NCI-H146 treated with DMSO at 0.1 percent for 48 hours (cell line): Measurements from ENCODE around the gene IREB2.
"Not testable (repeated sequence)": the region's sequence is repeated elsewhere in the genome, so short reads cannot be mapped to it uniquely, and the experiment has no call there.

ENCODE experiments used
- DNase-seq: peaks from one replicate; lab custom pipeline; 2025; ENCODE audit not compliant: unreplicated experiment; lab: John Stamatoyannopoulos, UW

IREB2 gene

DNA sequence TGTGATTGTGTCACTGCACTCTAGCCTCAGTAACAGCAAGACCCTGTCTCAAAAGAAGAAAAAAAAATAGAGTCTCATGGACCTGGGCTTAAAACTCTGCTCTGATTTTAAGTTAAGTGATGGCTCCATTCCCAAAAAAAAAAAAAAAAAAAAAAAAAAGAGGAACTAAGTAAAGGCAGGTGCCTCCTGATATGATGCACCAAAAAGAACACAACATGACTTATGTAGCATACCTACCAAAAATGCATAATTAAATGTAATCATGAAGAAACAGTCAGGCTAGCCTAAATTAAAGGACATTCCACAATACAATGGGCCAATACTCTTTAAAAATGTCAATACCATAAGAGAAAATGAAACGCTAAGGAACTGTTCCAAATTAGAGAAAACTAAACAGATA is 5.4 kb upstream of the IREB2 start:
- DNase-seq, result no peak

DNA sequence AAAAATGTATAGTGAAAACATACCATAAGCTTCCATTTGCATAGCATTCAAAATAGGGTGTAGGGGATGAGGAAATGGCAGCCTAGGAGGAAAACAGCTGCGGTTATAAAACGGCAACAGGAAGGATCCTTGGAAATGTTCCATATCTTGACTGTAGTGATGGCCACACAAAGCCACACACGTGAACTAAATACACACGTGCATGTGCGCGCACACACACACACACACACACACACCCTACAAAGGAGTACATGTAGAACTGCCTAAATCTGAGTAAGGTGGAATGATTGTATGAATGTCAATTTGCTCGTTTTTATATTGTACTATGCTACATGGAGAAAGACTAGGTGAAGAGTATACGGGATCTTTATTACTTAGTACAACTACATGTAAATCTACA is 3.9 kb upstream of the IREB2 start:
- no peak for DNase-seq

DNA sequence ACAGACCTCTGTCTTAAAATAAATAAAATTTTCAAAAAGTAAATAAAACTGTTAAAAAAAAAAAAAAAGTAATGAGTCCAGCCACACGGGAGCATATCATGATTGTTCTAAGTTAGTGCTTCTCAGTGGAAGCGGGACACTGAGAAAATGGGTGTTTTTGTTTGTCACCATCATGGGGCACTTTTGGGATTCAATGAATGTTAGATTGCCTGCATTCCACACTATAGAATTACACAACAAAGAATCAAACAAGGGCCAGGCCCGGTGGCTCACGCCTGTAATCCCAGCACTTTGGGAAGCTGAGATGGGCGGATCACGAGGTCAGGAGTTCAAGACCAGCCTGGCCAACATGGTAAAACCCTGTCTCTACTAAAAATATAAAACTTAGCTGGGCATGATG is 3.3 kb upstream of the IREB2 start:
- not testable (repeated sequence) for DNase-seq

DNA sequence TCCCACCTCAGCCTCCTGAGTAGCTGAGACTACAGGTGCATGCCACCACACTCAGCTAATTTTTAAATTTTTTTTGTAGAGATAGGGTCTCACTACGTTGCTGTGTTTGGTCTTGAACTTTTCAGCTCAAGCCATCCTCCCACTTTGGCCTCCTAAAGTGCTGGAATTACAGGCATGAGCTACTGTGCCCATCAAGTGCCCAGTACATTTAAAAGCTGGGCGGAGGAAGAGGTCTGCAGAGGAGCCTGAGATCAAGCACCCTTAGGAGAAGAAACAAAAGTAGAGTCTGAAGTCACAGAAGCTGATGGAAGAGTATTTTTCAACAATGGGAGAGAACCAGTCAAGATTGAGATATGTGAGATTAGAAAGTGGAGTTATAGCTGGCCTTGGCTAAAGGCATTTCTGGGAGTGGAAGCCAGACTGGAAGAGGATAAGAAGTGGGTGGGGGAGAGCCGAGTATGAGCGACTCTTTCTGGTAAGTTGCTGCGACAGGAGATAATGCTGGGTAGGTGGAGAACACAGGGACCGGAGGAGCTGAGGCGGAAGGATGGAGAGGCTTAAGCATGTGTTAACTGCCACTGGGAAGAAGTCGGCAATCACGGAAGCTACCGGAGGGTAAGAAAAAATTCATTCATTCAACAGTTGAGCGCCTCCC is 782 bp upstream of the IREB2 start:
- DNase-seq, result no peak

DNA sequence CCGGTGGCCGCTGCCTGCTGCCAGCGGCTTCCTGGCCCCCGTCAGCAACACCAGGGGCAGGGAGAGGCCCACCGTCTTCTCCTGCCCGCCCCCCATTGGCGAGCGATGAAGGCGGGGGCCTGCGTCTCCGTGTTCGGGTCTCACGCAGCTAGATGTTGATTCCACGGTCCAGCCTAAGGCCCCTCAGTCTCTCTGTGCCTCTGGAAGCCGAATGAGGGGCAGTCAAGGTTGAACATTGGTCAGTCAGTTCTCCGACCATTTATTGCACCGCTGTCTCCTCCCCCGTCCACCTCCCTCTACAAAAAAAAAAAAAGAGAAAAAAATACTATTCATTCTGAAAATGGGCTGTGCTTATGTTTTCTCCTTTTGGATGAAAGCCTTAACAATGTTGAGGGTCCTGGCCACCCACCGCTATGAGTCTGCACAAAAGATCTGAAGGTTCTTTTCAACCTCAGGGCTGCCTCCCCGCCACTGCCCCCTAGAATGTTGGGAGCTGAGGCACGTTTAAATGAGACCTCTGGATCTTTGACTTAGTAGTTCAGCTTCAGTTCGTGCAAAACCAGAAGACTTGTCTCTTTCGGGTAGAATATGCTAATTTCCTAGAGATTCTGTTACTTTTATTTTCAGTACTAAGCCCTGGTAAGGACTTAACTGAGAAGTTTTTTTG is 736 bp downstream of the IREB2 start:
- DNase-seq, result no peak

DNA sequence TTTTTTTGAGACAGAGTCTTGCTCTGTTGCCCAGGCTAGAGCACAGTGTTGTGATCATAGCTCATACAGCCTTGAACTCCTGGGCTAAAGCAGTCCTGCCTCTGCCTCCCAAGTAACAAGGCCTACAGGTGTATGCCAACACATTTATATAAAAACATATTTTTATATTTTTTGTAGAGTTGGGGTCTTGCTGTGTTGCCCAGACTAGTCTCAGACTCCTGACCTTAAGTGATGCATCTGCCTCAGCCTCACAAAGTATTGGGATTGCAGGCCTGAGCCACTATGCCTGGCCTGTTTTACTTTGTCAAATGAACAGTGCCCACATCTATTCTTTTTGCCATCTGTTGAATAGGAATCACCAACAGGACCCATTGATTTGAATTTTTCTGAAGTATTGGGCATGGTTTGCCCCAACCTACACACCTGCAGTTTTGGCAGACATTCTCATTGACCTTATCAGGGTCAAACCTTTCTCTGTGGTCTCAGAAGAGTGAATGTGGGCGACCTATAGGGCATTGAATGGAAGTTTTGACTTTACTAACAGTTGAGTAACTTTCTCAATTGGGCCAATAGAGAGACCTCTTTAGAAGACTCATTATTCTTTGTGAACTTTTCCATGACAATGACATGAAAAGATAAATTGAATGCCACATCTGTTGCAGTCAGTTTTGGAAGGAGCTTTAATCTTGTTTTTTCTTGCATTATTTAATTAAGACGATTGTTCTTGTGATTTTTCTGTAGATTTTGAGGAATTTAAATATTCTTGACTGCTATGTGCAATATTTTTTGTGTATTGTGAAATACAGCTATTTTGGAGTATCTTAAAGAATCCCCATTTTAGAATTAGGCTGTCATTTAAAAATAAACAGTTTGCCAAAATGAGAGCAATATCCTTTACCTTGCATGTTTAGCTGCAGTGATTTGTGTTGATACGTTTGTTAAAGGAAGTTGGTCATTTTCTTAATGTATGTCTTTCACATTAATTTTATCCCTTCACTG is 2.7 kb downstream of the IREB2 start:
- DNase-seq, result no peak

DNA sequence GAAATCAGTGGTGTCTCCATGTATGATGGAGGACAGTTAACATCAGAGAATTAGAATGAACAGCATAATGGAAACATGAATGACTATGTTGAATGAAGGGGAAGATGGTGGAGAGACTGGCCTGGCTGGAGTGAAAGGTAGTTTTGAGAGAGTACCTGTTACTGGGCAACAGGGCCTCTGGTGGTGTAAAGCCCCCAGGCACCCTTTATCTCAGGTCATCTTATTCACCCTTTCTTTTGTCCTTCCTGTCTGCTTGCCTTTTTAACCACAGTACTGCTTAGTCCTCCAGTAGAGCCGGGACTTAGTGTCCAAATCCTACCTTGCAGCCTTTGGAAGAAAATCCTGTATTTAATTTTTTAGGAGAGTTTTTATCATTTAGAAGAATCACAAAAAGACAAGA is 6.2 kb downstream of the IREB2 start:
- no peak for DNase-seq

DNA sequence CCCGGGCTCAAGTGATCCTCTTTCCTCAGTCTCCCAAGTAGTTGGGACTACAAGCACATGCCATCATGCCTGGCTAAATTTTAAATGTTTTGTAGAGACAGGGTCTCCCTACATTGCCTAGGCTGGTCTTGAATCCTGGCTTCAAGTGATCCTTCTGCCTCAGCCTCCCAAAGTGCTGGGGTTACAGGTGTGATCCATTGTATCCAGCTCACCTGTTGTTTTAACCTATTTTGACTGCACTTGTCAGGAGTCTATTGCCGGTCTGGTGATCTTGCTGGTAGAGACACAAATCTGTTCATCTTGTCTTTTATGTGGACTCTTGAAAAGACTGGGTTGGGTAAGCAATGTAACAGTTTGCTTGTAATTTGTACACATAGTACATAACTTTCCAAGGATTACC is 7.9 kb downstream of the IREB2 start:
- DNase-seq, result no peak

DNA sequence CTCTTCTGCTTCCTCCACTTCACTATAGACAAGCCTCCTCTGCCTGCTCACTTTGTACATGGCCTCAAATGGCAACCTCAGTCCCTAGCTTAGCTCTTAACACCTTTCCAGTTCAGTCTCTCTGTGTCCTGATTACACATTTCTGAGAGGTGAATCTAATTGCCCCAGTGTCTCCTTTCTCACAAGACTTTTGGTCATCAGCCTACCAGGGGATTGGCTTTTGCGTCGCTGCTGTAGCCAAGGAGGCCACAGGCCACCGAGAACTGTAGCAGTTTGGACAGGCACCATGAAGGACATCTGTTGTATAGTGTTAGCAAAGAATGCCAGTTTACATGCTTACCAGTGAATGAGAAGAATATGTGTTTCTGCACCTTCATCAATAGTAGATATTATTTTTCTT is 8.5 kb downstream of the IREB2 start:
- no peak for DNase-seq

DNA sequence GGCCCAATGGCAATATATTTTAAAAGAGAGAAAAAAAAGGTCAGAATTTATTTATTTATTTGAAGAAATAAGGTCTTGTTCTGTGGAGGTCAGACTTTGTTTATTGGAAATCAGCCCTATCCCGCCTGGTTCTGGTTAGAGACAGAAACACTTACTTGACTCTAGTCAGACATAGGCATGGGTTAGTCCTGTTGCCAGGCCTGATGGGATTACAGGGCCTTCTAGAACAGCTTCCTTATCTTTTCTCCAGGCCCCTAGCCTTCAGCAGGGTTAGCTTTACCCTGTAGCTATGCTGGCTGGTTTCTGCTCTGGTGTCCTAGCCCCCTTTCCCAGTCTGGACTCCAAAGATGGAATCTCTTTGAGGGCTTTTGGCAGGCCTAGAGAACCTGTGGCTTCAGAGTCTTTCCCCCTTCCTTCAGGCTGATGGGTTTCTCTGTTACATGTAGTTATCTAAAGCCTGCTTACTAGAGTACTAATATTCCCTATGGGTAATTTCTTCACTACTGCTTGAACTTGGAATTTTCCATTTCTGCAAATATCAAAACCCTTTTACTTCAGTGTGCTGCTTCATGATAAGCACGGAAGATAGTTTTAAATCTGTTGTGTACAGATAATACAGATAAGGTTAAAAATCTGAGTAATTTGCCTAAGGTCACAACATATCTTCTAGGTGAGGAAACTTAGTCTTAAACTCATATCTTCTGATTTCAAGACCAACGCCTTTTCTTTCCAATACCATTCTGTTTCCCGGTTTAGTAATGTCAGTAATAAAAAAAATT is 10.6 kb downstream of the IREB2 start:
- DNase-seq, result no peak

DNA sequence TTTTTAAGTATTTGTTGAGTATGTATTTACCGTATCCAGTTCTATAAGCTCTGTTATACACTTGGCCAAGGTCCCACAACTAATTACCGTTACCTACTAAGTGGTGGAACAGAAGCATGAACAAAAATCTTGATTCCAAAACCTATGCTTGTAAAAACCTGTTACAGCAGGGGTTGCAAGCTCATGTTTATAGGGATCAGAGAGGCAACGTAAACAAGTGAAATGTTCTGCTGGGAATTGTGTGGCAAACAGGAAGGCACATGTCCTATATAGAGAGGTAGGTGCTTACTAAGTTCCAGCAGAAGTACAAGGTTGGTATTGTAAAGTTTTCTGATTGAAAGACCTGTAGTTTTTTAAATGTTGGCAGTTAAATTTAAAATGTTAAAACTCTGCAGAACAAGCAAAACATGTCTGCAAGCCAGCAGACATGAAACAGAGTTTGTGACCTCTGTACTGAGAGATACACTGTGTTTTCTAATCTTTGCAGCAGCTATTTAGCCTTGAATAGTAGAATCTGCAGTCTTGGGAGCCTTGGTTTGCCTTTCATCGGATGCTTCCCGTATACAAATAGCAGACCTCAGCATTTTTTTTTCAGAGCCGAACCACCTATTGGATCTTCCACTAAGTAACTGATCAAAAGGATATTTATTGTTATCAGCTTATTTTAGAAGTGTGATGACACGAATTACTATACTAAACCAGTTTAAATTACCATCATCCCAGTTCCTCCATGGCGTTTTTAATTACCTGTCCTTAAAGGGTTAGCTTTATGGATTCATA is 11.4 kb downstream of the IREB2 start:
- DNase-seq, result no peak

DNA sequence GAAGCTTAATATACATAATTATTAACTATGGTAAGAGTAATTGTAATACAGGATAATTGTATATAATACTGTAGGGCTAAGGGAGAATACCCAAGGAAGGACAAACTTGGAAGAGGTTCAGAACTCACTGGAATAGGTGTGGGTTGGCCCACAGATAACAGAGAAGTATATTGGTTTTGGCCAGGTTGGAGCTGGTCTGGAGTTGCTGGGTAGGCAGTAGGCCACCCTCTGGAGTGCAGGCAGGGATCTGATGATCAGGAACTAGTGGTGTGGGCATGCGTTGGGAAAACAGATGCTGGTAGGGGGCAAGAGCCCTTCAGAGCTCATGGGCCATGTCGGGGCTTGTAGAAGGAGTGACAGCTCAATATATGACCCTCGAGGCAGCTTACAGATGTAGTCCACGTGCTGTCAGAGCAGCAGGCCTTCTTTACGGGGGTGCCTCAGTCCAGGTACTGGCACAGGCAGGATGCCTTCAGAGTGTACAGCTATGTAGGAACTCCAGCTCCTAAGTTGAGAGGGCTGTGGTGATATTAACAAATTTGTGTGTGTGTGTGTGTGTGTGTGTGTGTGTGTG is 12.4 kb downstream of the IREB2 start:
- no peak for DNase-seq

DNA sequence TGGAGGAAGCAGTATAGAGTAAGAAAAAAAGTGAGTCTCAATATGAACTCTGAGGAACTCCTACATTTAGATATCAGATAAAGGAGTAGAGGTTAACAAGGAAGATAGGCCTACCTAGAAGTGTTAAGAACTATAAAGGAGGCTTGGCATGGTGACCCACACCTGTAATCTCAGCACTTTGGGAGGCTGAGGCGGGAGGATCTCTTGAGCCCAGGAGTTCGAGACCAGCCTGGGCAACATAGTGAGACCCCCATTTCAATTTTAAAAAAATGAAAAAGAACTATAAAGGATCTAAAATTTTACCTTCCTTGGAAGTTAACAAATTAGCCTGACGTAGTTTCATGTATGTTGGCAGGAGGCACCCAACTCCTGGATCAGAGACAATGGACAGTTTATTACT is 14.5 kb downstream of the IREB2 start:
- no peak for DNase-seq

DNA sequence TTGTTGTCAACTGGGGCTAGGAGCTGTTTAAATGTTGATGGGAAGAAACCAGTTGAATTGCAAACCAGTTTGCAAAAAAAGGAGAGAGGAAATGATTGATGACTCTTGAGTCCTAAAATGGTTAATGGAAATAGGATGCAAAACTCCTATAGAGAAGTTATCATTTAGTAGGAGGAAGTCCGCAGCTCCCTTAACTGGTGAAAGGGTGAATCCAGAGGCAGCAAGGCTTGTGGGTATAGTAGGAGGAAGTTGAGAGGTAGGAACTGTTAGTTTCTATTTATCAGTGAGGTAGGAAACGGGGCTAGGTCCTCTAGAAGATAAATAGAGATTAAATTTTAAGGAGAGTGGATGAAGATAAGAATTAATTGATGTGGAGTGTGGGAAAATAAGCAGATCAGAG is 15.4 kb downstream of the IREB2 start:
- no peak for DNase-seq

DNA sequence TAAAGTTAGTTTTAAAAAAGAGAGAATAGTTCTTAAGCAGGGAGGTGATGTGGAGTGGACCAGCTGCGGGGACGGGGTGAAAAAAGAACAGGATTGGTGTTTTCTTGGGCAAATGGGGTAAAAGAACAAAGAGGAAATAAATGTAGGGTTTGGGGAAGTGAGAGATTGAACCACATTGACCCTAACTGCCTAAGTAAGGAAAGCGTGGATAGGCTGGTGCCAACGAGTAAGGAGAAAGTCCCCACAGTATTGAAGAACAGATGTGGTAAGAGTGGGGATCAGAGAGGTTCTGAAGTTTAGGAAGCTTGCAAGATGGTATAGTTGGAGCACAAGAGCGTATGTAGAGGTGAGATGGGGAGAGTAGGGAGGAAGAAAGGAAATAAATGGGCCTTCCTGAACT is 17.0 kb downstream of the IREB2 start:
- no peak for DNase-seq

DNA sequence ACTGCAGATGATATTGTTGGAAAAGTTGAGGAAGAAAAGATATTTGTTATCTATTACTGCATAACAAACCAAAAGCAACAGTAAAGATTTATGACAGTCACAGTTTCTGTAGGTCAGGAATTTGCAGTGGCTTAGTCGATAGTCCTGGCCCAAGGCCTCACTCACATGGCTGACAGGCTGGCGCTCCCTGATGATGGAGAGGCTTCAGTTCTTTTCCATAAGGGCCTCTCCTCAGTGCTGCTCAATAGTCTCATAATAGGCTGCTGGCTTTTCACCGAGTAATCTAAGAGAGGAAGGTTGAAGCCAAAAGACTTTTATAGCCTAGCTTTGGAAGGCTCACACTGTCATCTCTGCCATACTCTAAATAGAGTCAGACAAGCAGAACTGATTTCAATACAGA is 17.7 kb downstream of the IREB2 start:
- no peak for DNase-seq

DNA sequence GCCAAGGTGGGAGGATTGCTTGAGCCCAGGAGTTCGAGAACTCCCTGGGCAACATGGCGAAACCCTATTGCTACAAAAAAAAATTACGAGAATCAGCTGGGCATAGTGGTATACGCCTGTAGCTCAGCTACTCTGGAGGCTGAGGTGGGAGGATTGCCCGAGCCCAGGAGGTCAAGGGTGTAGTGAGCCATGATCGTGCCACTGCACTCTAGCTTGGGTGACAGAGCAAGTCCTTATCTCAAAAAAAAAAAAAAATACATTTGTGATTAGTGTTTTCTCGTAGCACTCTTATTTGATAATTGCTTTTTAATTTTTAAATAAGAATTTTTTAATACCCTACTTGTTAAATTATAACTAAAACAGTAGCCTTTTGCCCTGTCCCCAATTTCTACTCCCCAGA is 18.4 kb downstream of the IREB2 start:
- DNase-seq, result no peak

DNA sequence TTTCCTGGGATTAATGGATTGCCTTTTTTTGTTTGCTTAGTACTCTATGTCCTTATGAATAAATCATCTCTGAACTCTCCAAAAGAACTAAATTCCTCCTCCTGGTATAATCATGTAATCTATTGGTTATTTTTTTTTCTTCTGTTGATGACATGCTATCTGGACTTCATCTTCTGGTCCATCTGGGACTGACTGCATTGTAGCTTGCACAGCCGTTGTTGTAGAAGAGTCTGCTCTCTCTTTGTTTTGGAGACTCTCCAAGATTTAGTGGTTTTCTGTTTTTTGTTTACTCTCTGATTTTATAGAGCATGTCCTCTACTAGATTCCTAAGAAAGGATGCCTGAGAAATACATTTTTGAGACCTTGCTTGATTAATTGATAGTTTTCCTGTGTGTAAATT is 19.1 kb downstream of the IREB2 start:
- no peak for DNase-seq

DNA sequence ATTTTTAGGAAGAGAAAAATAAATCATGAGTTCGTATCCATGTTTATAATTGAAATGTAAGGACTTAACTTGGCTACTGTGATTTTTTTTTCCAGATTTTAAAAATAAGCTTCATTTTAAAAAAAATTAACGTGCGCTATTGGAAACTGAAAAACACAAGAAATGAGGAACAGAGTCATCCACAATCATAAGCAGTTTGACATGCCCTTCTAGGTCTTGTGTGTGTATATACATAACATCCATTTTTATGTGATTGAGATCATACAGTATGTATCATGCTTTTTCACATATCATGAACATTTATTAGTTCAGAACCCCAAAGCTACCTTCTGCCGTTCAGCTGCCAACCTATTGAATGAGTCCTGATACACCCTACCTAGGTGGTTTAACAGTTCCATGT is 22.7 kb downstream of the IREB2 start:
- DNase-seq, result no peak
